GM10248 (cell line): ENCODE measurements around the gene SLC7A8.

Experiments
- CTCF ChIA-PET: fragments of 300-600 bp; sonication (Branson Sonifier 250); formaldehyde crosslinking; extraction: SDS; loops from one replicate; lab custom pipeline; 2021; ENCODE audit warnings: antibody characterized with exemption; lab: Yijun Ruan, JAX
- POLR2A ChIA-PET: fragments of 350-650 bp; sonication (Branson Sonifier 250); formaldehyde crosslinking; extraction: SDS; loops from one replicate; lab custom pipeline; 2020; ENCODE audit warnings: antibody characterized with exemption; lab: Yijun Ruan, JAX
- DNase-seq: peaks from one replicate; pipeline ENCODE4 v3.0.0; 2012; ENCODE audit errors: extremely low spot score
- TF ChIP-seq, protein P1 (sequence below): IDR thresholded peaks from 2 replicates; pipeline ENCODE4 v1.5.1; 2012; ENCODE audit warnings: mild to moderate bottlenecking, low read depth; ENCODE audit errors: extremely low read depth, missing control alignments, control extremely low read depth

SLC7A8 gene

DNA sequence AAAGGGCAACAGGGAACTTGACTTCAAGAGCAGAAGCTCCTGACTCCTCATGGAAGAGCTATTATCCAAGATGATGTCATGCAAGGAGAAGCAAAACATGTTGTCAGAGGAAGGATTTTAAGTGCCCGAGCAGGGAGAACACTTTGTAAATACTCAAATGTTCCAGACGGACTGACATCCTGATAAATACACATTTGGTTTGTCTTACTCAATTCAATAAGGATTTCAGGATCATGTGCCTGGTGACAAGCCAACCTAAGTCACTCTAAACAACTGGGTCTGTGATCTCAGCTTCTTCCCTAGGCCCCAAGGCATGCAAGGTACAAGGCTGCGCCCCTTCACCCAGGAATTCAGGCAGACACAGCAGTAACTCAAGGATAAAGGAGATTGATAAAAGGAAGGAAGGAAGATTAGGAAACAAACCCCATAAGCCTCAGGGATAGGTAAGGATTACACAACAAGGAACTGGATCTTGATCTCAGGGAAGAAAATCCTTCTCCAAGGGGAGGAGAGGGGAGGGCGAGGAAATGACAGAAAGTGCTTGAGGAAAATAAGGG lies 37.6 kb downstream of the SLC7A8 start:
- POLR2A ChIA-PET = no interaction called here
- no peak for DNase-seq
- TF ChIP-seq, protein P1, sequence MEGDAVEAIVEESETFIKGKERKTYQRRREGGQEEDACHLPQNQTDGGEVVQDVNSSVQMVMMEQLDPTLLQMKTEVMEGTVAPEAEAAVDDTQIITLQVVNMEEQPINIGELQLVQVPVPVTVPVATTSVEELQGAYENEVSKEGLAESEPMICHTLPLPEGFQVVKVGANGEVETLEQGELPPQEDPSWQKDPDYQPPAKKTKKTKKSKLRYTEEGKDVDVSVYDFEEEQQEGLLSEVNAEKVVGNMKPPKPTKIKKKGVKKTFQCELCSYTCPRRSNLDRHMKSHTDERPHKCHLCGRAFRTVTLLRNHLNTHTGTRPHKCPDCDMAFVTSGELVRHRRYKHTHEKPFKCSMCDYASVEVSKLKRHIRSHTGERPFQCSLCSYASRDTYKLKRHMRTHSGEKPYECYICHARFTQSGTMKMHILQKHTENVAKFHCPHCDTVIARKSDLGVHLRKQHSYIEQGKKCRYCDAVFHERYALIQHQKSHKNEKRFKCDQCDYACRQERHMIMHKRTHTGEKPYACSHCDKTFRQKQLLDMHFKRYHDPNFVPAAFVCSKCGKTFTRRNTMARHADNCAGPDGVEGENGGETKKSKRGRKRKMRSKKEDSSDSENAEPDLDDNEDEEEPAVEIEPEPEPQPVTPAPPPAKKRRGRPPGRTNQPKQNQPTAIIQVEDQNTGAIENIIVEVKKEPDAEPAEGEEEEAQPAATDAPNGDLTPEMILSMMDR = no peak
- CTCF ChIA-PET = interaction anchor here (1.6 to 5.5 kb wide), 3 partner anchors 25 to 42 kb away, joined by 4 to 32 read pairs (median 5); no protein-coding TSS in a partner anchor

- POLR2A ChIA-PET = no interaction called here
- no peak for DNase-seq
- TF ChIP-seq, protein P1 = no peak
- CTCF ChIA-PET = interaction anchor here (1.0 to 5.5 kb wide), 3 partner anchors 8 to 23 kb away, joined by 3 to 32 read pairs (median 3); no protein-coding TSS in a partner anchor
These were observed 39.5 kb downstream of the SLC7A8 start for GRCh38 chr14:23143911-23144310.

- ChIA-PET POLR2A (no interaction called here), CTCF (interaction anchor here (1.0 to 5.5 kb wide), 3 partner anchors 9 to 22 kb away, joined by 3 to 32 read pairs (median 3); no protein-coding TSS in a partner anchor)
- TF ChIP-seq, protein P1 = no peak
- no peak for DNase-seq
These were observed 40.6 kb downstream of the SLC7A8 start for GRCh38 chr14:23142826-23143225.

DNA sequence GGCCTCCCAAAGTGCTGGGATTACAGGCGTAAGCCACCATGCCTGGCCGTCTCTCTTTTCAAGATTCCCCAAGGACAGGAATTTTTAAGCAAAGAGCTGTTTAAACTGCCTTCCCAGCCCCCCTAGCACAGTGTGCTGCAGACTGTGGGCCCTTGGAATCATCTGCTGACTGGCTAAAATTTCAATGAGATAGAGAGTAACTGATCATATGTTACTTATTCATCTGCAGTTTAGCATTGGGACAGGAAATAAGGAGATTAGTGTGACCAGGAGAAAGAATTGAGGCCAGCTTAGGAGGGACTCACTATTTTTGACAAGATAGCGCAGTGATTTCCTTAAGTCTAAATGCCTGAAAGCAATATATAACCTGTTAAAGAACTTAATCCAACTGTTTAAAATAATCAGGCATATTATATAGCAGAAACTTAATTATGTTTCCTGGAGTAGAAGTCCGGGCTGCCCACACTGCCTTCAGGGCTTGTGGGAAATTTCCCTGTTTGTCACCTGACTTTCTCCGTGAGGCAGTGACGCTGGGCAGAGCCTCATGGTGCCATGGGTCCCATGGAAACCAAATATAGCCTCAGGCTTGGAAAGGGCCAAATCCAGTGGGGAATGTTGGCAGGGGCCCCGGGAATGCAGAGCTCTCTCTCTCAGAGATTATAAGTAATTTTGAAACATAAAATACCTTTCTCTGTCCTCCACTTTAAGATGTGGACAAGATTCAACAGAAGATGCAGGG lies 41.6 kb downstream of the SLC7A8 start:
- TF ChIP-seq, protein P1 = no peak
- DNase-seq = no peak
- ChIA-PET POLR2A (no interaction called here), CTCF (interaction anchor here (1.0 to 5.5 kb wide), 2 partner anchors 21 to 73 kb away, joined by 3 to 32 read pairs; no protein-coding TSS in a partner anchor)

DNA sequence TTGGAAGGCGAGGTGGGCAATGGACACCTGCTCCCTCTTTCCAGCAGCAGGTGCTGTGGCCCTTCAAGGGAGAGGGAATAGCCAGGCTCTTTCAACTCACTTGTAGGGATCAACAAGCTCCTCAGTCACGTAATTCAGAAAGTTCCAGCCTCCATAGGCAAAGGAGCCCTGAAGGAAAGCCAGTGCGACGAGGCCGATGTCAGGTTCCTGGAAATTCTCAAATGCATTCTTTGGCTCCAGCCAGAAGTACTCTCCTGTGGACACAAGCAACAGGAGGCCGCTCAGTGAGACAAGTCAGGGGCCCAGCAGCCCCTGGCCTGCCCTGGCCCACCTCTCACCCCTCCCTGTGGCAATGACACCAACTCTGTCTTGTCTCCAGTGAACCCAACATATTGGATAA lies 43.1 kb downstream of the SLC7A8 start:
- CTCF ChIA-PET = interaction anchor here (5.5 kb wide), 1 partner anchor 20 kb away, joined by 32 read pairs; no protein-coding TSS in a partner anchor

DNA sequence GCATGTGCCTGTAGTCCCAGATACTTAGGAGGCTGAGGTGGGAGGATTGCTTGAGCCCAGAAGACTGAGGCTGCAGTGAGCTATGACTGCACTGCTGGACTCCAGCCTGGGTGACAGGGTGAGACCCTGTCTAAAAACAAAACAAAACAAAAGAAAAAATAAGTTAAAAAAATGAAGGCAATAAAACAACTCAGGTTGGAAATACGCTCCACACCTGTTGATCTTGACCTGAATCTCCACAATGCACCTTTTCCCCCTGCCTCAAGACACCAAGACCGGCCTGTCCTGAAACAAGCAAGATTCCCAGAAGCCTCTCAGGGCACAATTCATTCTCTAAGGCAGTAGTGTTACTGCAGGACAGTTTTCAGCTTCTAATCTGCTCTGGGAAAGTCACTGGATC lies 43.6 kb downstream of the SLC7A8 start:
- TF ChIP-seq, protein P1 = no peak
- POLR2A ChIA-PET = no interaction called here
- CTCF ChIA-PET = no interaction called here
- DNase-seq = no peak

More for the DNA sequence above, 43.1 kb downstream of the SLC7A8 start:
- POLR2A ChIA-PET = no interaction called here
- TF ChIP-seq, protein P1 = no peak
- DNase-seq = no peak
